ENCODE measurements around the gene ING3. TPM values are rescaled to one million over a fixed set of nuclear protein-coding genes. Genes with fewer than 3 reads are reported as not detected.

ING3 gene
- total RNA-seq, 3 donors from 2014 or later = 14.6 to 19.0 (median 19.0) TPM

GRCh38 chr7:120998520-120998919 lies 47.9 kb downstream of the ING3 start:
- no peaks in the 10 kb centered on the region for H3K27me3 ChIP-seq
- H3K9me3 ChIP-seq = no peaks in the 10 kb centered on the region
- no peaks in the 10 kb centered on the region for H3K4me1 ChIP-seq
- no peak for DNase-seq (ENCODE audit: low spot score in 2 of 2)
- H3K4me3 ChIP-seq = no peak overlapping the region
- intact Hi-C loops (cut with DNase I; ENCODE audit: low total_unique reads) = no loop called here
- no peaks in the 10 kb centered on the region for H3K36me3 ChIP-seq
- TF ChIP-seq POLR2A (IDR thresholded peaks at IDR 0.05) (no peak), POLR2AphosphoS5 (IDR thresholded peaks at IDR 0.05) (no peak)
- no peak overlapping the region for H3K27ac ChIP-seq

DNA sequence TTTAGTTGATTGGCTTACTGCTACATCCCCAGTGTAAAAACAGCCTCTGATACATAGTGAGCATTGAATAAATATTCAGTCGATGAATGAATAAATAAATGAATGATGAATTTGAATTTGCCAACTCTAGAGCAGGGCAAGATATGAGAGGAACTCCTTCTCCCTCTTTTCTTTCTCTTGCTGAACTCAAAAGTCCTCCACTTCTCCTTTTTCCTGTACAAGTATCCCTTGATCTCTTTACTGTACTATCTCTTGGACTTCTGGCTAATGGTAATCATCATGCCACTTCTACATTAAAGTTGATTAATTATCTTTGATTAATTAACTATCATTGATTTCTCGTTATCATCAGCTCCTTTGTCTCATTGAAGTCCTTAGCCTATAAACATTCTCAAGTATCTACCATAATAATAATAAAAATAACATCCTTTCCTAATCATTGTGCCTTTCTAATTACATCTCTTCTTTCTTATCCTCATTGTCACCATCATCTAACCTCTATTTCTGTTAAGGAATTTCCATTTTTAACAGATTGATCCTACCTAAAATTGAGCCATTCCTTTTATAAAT lies 48.5 kb downstream of the ING3 start:
- Histone ChIP-seq H3K36me3 (no peaks in the 10 kb centered on the region), H3K27ac (peak overlapping the region in 1 of 2 donors; percentile 4), H3K4me3 (no peak overlapping the region), H3K4me1 (no peaks in the 10 kb centered on the region), H3K9me3 (no peaks in the 10 kb centered on the region), H3K27me3 (no peaks in the 10 kb centered on the region)
- intact Hi-C loops (cut with DNase I; ENCODE audit: low total_unique reads) = no loop called here
- no peak for TF ChIP-seq POLR2AphosphoS5 (IDR thresholded peaks at IDR 0.05)
- DNase-seq (ENCODE audit: low spot score in 2 of 2) = no peak

DNA sequence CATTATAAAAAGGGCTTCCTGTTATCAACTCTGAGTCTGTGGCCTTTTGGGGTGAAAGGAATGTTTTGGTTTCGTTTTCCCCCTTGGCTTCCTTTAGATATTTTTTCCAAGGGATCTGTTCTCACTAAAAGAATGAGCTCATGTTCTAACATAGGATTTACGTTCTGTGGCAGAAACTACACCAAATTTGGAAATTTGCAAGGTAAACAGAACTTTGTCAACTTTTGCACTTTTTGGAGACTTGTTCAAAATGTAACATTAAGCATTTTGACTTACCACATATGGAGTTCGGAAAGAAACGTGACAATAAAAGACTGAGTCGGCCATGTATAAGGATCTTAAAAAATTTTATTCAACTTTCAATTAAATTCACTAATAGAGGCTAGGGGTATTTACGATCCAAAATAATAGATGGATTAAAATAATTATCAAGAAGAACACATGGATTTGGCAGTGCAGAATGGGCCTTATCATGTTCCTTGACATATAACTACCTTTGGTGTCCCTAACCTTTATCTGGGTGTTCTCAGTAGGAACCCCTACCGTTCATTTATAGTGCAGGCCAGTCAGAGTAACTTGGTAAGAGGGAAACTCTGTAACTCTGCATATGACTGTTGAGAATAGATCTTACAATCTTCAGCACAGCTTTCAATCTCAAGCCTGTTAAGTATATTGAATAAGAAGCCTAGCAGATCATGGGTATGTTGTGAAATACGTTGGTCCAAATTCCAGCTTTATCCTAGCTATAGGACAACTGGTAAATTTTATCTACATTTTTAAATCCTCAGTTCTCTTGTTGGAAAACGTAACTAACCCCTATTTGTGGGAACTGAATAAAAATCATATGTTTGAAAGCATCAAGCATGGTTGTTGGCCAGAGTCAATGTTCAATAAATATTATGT lies 49.8 kb downstream of the ING3 start:
- H3K4me1 ChIP-seq = no peaks in the 10 kb centered on the region
- no peaks in the 10 kb centered on the region for H3K27me3 ChIP-seq
- TF ChIP-seq POLR2A (IDR thresholded peaks at IDR 0.05) (no peak), POLR2AphosphoS5 (IDR thresholded peaks at IDR 0.05) (no peak)
- TF ChIP-seq, protein P1, sequence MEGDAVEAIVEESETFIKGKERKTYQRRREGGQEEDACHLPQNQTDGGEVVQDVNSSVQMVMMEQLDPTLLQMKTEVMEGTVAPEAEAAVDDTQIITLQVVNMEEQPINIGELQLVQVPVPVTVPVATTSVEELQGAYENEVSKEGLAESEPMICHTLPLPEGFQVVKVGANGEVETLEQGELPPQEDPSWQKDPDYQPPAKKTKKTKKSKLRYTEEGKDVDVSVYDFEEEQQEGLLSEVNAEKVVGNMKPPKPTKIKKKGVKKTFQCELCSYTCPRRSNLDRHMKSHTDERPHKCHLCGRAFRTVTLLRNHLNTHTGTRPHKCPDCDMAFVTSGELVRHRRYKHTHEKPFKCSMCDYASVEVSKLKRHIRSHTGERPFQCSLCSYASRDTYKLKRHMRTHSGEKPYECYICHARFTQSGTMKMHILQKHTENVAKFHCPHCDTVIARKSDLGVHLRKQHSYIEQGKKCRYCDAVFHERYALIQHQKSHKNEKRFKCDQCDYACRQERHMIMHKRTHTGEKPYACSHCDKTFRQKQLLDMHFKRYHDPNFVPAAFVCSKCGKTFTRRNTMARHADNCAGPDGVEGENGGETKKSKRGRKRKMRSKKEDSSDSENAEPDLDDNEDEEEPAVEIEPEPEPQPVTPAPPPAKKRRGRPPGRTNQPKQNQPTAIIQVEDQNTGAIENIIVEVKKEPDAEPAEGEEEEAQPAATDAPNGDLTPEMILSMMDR (IDR thresholded peaks at IDR 0.05) = no peak
- intact Hi-C loops (cut with DNase I; ENCODE audit: low total_unique reads) = no loop called here
- no peaks in the 10 kb centered on the region for H3K9me3 ChIP-seq
- peak overlapping the region in 1 of 2 donors; percentile 64 for H3K27ac ChIP-seq
- no peak for DNase-seq (ENCODE audit: low spot score in 2 of 2)
- H3K36me3 ChIP-seq = no peaks in the 10 kb centered on the region
- peak overlapping the region in 2 of 3 donors; percentile 13 to 34 for H3K4me3 ChIP-seq

- TF ChIP-seq POLR2A (IDR thresholded peaks at IDR 0.05) (no peak), POLR2AphosphoS5 (IDR thresholded peaks at IDR 0.05) (no peak)
- TF ChIP-seq, protein P1 (IDR thresholded peaks at IDR 0.05) = no peak
- no peak for DNase-seq (ENCODE audit: low spot score in 2 of 2)
- Histone ChIP-seq H3K36me3 (no peaks in the 10 kb centered on the region), H3K27me3 (no peaks in the 10 kb centered on the region), H3K4me1 (no peaks in the 10 kb centered on the region), H3K4me3 (no peak overlapping the region), H3K27ac (no peak overlapping the region), H3K9me3 (no peaks in the 10 kb centered on the region)
- intact Hi-C loops (cut with DNase I; ENCODE audit: low total_unique reads) = no loop called here
Observed at GRCh38 chr7:121001234-121001906, 50.8 kb downstream of the ING3 start.

DNA sequence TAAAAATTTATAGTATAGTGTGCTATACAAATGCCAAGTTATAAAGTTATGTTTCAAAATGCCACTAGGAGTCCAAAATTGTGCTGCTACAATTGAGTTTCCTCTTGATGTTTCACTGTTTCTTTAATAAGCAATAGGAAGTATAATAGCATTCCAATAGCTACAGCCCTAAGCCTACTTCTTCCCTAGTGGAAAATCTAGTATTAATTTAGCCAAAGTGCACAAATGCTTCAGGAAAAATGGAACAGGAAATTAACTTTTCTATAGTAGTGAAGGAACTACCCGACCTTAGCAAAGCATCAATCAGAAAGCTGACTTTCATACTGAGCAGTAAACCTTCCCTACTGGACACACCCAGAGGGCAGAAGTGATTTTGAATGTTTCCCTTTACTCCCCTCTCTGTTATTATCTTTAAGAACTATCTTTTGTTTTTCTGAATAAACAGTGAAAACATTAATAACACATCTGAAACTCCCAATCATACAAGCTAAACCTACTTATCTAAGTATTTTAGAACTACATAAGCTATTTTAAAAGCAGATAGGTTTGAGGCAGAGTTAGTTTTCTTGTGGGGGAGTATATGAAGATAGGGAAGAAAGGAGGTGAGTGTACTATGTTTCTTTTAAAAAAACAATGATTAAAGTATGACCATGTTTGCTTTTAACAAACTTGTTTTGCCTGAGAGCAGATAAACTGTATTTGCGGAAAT lies 51.6 kb downstream of the ING3 start:
- no peak for DNase-seq (ENCODE audit: low spot score in 2 of 2)
- Histone ChIP-seq H3K4me1 (no peaks in the 10 kb centered on the region), H3K4me3 (no peak overlapping the region), H3K27ac (no peak overlapping the region), H3K36me3 (no peaks in the 10 kb centered on the region), H3K9me3 (no peaks in the 10 kb centered on the region), H3K27me3 (no peaks in the 10 kb centered on the region)
- TF ChIP-seq POLR2A (IDR thresholded peaks at IDR 0.05) (no peak), POLR2AphosphoS5 (IDR thresholded peaks at IDR 0.05) (no peak)
- TF ChIP-seq, protein P1 (IDR thresholded peaks at IDR 0.05) = no peak
- intact Hi-C loops (cut with DNase I; ENCODE audit: low total_unique reads) = no loop called here
